Colon (tissue), 2 donors: ENCODE data around the gene ENTPD2.

Source experiments
- FAIRE-seq: peaks from 2 replicates; lab custom pipeline; 2012; peaks lifted over from hg19 to GRCh38; lab: Jason Lieb, UNC
- donor health status: control.
- donor health status: control.

Gene ENTPD2

DNA sequence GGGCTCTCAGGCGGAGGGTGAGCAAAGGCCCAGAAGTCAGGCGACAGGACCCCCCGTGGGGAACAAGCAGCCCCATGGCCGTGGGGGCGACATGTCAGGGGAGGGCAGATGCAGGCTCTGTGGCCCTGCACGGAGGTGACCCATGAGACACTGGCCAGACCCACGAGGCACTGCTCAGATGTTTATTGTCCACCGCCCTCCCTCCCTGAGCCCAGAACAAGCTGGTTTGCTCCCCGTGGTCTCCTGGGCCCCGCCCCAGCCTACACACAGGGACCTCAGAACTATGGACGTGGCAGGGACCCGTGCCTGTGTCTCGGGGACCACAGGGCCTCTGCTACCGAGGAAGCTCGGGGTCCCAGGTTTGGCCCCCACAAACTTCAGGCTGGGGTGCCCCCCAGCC is 23.9 kb downstream of the ENTPD2 start:
- FAIRE-seq, result no peak

DNA sequence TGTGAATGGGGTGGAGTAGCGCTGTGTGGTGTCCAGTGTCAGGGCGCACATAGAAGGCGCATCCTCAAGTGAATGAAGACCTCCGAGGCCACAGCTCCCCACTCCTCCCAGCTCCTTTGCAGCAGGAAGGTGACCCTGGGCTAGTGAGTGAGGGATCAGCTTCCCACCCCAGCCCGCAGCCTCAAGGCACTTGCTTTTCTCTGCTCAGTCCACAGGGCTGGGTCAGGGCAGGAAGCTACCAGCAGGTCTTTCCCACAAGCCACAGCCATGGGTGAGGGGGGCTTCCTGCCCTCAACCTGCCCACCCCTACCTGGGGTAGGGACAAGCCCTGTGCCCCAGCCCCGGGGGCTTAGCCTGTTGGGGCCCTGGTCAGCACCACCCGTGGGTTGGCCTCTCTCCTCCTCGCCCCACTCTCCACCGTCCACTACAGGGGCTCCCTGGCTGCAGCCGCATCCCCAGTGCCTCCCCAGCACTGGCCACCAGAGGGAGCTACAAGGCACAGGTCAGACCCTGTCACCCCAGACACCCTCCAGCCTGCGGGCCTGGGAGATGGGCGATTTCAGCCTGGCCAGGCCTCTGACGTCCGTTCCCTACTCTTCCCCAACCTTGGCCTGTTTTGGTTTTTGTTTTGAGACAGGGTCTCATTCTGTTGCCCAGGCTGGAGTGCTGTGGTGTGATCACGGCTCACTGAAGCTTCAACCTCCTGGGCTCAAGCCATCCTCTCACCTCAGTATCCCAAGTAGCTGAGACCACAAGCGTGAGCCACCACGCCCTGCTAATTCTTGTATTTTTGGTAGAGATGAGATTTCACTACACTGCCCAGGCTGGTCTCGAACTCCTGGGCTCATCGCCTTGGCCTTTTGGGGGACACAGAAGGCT is 24.6 kb downstream of the ENTPD2 start:
- no peak for FAIRE-seq

DNA sequence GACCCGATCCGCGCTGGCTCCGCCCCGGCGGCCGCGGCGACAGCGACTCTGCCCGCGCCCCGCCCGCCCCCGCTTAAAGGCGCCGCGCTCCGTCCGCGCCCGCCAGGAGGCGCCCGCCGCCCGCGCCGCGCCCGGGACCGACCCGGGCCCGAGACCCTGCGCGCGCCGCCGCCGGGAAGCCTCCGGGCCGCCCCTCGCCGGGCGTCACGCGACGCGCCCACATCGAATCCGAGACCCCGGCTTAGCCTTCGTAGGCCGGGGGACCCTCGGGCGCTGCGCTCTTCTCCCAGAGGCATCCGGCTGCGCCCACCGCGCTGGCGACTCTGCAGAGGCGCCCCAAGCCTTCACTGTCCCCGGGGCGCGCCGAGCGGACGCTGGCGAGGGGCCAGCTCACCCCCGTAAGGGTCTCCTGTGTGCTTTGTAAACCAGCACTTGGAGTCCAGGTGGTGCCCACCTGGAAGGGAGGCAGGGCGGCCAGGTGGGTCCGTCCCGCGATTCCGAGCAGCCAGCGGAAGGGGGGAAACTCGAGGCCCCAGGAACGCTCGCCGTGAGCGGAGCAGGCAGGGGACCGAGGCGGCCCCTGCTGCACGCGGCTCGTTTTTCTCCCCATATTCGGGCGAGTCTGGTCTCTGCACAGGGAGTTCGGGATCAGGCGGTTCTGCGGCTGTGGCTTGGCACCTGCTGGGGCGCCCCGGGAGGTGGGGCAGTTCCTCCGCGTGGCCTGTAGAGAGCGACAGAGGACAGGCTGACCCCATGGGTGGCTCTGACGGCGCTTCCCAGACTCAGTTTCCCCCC is 25.4 kb downstream of the ENTPD2 start:
- FAIRE-seq, result no peak

DNA sequence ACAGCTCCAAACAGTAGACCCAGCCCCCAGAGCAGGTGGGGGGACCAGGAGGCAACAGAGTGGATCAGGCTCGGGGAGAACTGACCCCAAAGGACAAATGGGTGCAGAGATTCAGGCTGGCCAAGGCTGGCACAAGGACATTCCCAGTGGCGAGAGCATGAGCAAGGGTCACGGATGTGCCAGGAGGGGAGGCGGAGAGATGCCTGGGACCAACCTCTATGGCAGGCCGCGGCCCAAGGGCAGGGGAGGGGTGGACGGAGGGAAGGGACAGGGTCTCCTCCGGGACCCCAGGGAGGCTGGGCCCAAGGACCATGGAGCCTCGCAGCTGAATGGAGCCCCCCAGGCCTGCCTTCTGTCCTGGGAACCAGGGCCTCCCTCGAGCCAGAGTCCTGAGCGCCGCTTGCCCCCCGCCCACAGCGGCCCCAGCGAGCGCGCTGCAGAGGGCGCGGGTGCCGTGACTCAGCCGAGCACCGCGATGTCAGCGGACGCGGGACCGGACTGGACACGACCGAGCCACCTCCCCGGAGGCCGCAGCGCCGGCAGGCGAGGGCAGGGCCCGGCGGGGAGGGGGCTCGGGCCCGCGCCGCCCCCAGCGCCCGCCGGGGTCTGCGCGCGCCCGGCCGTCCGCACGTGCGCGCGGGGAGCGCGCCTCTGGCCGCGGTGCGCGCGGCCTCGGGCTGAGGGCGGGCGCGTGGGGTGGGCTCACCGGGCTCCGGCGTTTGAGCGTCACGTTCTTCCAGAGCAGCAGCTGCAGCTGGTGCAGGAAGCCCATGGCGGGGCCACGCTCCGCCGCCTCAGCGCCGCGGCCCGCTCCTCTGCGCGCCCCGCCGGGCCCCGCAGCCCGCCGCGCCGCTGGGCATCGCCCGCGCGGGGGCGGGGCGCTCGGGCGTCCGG is 26.2 kb downstream of the ENTPD2 start, which contains the start of gene ABCA2:
Gene ABCA2 (minus strand): TSS at position 869 of the 894 bp plus-strand sequence. CDS start 97 bp downstream, at position 772.
- FAIRE-seq, result no peak

DNA sequence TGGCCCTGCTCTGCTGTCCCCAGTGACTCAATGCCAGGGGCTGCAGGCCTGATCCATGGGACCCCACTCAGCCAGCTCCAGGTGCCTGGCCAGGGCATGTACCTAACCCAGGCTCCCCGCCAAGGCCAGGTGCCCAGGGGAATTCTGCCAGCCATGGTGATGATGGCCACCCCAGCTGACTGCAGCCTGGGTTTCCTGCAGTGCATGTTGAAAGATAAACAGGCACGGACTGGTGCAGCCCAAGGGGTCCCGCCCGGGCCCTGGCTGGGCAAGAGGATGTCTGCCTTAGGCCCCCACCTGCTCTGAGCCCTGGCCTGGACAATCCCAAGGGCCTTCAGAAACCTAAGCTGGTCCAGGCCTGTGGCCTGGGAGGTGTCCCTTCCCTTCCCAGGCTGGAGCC is 27.0 kb downstream of the ENTPD2 start:
- FAIRE-seq, result no peak

DNA sequence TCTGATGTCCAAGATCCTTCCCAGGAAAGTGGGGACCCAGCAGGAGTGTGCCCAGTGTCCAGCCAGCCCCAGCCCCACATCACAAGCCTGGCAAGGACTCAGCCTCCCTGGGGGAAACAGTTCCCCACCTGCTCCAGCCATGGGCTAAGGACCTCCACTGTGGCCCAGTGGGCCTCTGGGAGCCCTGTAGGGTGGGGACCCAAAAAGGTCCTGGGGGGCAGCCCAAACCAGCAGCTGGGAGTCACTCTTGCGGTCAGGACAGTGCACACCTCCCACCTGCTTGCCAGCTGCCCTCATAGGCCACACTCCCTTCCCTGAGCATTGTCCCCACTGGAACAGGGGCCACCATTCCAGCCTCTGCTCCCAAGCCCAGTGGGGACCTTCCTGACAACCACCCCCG is 27.5 kb downstream of the ENTPD2 start:
- FAIRE-seq, result no peak

DNA sequence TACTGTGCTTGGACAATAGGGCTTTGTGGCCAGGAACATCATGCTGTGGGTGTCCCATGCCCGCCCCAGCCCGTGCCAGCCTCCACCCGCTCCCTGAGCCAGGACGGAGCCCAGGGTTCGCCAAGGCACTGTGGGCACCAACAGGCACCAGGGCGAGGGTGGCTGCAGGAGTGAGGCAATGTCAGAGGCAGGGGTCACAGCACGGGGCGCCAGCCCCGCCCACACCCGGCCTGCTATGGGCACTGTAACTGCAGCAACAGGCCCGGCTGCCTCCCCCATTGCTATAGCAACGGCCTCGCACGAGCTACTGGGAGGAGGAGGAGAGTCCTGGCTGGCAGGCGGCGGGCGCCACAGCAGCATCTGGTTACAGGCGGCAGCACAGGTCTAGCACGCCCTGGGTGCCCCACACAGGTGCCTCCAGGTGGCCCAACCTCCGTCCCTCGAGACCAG is 28.3 kb downstream of the ENTPD2 start:
- no peak for FAIRE-seq

DNA sequence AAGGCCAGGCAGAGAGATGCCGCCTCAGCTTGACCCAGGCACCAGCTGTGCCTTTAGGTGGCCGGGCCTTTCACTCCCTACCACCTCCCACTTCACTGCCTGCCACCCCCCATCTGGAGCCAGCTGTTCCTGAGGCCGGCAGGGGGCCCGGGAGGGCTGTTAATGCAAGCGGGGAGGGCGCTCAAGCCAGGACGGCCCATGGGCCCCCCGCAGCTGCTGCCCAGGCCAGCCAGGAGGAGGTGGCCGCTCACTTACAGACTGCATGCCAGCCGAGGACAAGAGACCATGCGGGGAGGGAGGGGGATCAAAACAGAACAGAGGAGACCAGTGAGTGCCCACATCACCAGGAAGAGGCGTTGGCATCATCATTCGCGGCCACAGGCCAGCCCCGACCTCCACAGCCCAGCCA is 30.3 kb downstream of the ENTPD2 start:
- FAIRE-seq, result no peak

DNA sequence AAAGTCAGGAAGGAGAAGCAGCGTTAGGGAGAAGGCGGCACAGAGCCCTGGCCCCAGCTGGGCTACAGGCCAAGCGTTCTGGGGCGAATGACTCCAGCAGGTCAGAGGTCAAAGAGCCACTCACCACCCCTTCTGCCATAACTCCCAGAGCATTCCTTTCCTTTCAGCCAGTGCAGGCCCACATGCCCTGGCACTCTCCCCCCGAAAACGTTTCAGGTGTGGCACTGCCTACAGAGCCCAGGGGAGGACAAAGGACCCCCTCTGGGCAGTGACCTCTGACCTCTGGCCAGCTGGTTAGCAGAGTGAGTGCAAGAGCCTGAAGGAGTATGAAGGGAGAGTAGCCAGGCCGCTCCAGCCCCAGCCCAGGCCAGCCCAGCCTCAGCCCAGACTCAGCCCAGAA is 30.7 kb downstream of the ENTPD2 start:
- FAIRE-seq, result no peak

DNA sequence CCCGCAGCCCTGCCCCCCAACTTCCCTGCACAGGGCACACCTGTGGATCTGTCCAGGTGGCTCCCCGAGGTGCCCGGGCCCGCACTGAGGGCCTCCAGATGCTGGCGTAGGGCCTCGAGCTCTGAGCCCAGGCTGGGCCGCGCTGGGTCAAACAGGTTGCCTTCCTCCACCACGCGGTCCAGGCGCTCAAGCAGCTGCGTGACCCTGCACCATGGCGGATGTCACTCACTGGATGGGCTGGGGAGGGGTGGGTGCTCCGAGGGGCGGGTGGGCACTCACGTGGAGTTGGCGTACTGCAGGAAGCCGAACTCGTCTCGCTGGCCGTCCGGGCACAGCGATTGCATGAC is 31.2 kb downstream of the ENTPD2 start:
- no peak for FAIRE-seq

DNA sequence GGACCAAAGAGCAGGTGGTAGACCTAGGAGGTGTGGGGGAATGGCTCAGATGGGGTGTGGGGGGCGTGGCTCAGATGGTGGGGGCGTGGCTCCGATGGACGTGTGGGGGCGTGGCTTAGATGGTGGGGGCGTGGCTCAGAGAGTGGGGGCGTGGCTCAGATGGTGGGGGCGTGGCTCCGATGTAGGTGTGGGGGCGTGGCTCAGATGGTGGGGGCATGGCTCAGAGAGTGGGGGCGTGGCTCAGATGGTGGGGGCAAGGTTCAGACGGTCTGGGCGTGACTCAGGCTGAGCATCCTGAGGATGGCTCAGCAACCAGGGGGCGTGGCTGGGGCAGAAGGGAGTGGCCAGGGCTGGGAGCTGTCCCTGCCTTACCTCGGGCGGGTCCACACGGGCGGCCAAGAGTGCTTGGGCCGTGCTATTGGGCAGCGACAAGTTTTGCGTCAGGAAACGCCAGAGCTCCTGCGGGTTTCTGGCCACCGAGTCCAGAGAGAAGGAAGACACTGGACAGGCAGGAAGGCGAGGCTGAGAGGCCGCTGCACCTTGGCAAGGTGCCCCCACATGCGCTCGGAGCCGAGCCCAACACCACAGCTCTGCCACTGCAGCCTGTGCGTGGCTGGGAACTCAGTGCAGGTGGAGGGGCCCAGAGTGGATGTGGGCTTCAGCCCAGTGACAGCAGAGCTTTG is 31.7 kb downstream of the ENTPD2 start:
- no peak for FAIRE-seq

DNA sequence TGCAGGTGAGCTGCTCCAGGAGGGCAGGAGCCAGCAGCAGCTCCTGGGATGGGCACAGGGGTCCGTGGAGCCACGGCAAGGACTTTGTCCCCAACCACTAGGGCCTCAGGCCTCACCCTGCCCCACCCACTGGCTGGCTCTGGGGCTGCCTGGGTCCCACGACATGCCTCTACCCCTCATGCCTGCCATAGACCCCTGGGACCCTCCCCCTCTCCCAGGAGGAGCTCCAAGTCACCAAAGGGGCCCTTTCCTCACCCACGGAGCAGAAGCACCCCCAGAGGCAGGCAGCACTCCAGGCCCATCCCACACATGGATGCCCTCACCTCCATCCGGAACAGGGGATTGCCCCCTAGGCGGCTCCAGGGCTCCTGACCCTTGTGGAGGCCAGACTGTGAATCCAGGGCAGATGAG is 32.3 kb downstream of the ENTPD2 start:
- FAIRE-seq, result no peak

DNA sequence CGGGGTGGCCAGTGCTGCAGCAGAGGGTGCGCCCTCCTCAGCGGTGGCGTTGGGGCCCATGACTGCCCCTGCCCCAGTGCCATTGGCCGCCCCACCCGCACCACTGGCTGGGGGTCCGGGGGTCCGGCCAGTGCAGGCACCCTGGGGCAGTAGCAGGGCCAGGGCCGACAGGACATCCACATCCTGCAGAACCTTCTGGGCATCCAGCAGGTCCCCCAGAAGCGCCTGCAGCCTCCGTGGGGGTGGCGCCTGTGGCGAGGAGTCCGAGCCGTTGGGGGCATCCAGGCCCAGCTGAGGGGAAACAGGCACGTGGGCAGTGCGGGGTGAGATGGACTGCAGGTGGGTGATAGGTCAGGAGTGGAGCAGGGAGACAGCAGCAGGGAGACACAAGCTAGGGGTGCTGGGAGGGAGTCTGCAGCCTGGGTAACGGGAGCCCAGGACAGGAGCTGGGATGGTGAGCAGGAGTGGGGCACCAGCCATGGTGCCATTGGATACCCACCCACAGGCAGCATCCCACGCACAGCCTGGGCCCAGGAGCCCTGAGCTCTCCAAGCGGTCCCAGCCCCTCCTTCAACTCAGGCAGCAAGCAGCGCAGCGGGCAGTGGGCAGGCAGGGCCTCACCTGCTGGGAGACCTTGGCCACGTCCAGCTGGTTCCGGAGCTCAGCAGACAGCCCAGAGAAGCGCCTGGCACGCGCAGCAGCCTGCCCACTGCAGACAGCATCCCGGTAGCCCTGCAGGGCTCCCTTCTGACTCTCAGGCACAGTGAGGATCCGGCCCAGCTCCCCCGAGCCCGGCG is 32.9 kb downstream of the ENTPD2 start:
- no peak for FAIRE-seq

DNA sequence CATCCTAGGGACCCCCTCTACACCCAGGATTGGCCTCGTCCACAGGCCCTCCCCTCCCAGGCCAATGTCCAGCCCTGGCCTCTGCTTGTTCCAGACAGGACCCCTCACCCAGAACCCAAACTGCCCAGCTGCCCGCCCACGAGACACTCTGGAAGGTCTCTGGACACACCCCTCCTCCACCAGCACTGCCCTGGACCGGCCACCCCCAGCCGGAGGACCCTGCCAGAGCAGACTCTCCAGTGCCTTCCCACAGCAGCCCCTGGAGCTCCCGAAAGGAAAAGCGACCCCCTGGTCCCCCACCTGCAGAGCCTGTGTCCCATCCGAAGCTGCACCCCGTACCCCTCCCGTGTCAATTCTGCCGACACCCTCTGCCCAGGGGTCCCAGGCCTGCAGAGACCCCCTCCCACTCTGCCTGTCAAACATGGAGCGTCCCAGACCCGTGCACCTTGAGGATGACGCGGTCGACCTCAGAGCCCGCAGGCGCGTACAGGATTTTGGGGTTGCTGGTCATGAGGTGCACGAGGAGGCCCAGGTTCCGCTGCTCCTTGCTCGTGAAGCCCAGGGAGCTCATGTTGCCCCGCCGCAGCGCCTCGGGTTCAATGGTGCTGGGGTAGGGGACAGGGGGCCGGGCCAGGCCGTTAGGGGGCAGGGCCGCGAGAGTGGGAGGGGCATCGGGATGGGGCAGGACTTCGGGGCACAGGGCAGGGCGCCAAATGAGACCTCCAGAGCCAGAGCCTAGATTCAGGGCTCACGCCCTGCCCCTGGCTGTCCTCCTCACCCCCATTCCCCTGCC is 33.8 kb downstream of the ENTPD2 start:
- FAIRE-seq, result no peak

DNA sequence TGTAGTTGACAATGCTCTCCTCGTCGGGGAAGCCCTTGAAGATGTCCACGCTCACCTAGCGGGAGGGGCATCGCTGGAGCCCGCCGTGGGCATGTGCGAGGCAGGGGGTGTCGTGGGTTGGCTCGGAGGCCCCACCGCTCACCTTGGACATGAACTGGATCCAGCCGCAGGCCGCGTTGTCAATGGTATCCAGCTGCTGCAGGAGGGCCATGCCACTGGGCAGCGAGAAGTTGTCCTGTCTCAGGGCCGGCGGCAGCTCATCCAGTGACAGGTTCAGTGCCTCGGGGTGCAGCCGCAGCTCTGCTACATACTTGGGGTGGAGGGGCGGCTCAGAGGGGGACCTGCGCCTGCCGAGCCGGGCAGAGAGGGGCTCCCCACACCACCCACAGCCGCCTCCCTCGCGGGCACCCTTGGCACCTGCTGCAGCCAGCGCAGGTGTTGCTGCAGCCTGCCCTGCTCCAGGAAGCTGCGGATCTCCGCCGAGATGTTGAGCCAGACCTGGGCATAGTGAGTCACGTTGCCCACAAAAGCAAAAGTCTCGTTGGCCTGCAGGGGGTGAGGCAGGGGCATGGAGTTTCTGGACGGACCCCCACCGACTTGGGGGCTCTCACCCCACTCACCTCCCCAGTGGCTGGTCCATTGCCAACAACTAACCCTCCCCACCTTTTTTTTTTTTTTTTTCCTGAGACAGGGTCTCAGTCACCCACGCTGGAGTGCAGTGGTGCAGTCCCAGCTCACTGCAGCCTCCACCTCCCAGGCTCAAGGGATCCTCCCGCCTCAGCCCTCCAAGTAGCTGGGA is 34.9 kb downstream of the ENTPD2 start:
- FAIRE-seq, result no peak

DNA sequence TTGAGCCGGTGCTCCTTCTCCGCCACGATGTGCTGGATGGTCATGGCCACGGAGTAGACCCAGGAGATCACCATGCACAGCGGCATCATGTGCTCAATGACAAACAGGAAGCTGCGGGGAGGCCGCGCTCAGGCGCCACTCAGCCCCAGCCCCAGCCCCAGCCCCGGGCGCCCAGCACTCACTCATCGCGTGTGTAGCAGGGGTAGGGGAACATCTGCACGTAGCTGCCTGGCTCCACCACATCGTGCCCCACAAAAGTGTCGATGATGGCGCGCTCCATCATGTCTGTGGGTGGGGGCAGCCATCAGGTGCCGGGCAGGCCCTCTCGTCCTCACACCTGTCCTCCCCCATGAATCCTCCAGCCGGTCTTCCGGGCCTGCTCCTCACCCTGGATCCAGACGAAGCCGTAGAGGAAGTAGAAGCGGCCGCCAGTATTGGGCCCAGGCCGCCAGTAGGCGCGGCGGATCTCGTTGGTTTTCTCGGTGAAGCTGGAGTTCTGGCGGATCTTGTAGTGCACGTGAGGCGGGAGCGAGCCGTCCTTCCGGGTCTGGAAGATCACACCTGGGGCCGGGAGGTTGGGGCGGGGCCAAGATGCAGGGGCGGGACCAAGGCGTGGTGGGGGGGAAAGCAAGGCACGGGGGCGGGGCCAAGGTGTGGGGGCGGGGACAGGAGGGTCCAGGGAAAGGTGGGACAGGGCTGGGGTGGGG is 35.9 kb downstream of the ENTPD2 start:
- FAIRE-seq, result no peak

DNA sequence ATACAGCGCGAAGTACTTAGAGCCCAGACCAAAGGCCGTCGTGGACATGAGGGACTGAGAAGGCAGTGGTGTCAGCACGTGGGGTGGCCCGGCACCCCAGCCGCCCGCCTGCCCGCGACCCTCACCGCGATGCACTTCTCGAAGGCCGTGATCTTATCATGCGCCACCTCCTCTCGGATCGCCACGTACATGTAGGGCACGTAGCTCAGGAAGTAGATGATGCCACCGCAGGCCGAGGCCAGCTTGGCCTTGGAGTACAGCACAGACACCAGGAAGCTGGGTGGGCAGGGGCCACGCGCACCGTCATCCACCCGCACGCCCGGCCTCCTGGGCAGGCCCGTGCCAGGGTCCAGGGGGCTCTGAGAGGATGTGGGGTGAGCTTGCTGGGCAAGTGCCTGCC is 36.8 kb downstream of the ENTPD2 start:
- FAIRE-seq, result no peak

DNA sequence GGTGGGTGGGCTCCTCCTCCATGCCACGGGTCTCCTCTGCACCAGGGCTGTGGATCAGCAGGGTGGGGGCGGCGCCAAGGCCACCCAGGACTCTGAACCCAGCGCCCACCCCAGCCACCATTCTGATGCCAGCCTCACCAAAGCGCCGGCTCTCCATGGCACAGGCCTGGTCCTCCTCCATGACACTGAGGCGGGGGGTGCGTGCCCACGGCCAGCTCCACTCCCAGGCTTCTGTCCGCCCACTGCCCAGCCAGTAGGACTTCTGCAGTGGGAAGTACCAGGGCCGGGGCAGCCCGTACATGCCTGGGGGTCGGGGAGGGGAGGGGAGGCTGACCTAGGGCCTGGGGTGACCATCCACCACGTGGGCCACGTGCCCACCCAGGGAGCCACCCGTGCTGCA is 37.4 kb downstream of the ENTPD2 start:
- no peak for FAIRE-seq

DNA sequence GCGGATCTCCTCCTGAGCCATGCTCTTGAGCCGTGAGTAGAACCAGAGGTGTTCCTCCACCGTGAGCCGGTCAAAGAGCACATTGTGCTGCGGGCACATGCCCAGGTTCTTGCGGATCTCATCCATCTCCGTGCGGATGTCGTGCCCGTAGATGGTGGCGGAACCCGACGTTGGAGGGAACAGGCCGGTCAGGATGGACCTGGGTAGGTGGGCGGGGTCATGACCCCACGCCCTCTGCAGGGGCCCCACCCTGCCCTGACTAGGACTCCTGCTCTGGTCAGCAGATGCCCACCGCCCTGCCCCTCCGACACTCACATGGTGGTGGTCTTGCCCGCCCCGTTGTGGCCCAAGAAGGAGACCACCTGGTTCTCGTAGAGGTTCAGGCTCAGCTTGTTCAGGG is 37.9 kb downstream of the ENTPD2 start:
- FAIRE-seq, result no peak
